Keratinocyte (primary cell): ENCODE data around the gene ADPRS.

Experiments used
- EZH2 ChIP-seq: IDR thresholded peaks from one replicate; pipeline ENCODE4 v1.6.1; 2012; ENCODE audit warnings: inconsistent platforms, mild to moderate bottlenecking, low read length, moderate library complexity
- TF ChIP-seq, protein P1 (sequence below), 3 experiments: IDR thresholded peaks in 1 of 3; conservative IDR thresholded peaks in 1 of 3; optimal IDR thresholded peaks in 1 of 3; 2 replicates in 2 of 3; 3 replicates in 1 of 3; pipeline versions ENCODE3 to v1.5.1; 2011; ENCODE audit warnings: low read length in 3 of 3, mild to moderate bottlenecking in 3 of 3, moderate library complexity in 2 of 3, control low read depth in 1 of 3, inconsistent platforms in 1 of 3; ENCODE audit not compliant: insufficient read depth in 2 of 3; ENCODE audit errors: extremely low read depth in 1 of 3

- TF ChIP-seq, protein P1, sequence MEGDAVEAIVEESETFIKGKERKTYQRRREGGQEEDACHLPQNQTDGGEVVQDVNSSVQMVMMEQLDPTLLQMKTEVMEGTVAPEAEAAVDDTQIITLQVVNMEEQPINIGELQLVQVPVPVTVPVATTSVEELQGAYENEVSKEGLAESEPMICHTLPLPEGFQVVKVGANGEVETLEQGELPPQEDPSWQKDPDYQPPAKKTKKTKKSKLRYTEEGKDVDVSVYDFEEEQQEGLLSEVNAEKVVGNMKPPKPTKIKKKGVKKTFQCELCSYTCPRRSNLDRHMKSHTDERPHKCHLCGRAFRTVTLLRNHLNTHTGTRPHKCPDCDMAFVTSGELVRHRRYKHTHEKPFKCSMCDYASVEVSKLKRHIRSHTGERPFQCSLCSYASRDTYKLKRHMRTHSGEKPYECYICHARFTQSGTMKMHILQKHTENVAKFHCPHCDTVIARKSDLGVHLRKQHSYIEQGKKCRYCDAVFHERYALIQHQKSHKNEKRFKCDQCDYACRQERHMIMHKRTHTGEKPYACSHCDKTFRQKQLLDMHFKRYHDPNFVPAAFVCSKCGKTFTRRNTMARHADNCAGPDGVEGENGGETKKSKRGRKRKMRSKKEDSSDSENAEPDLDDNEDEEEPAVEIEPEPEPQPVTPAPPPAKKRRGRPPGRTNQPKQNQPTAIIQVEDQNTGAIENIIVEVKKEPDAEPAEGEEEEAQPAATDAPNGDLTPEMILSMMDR (optimal IDR thresholded peaks at IDR 0.05 in 1 of 3, IDR thresholded peaks at IDR 0.05 in 1 of 3, conservative IDR thresholded peaks at IDR 0.05 in 1 of 3; ENCODE audit: extremely low read depth in 1 of 3, insufficient read depth in 2 of 3, low read length in 3 of 3): no peak
- no peak for TF ChIP-seq EZH2
Measured at GRCh38 chr1:36134031-36134430, 45.3 kb downstream of the ADPRS start.
